Stimulated activated CD8-positive, alpha-beta memory T cell treated with anti-CD3 and anti-CD28 coated beads, Interleukin-4, amount 100 ng/mL, for 1 hour (primary cell): ENCODE results near the gene GDF2.

ENCODE experiments used
- DNase-seq, 2 donors: peaks; one replicate each; pipeline ENCODE4 v3.0.0-alpha.2; 2020; ENCODE audit warnings: low read depth in 2 of 2, low spot score in 1 of 2

The GDF2 gene

GRCh38 chr10:47366731-47367460, 44.6 kb downstream of the GDF2 start:
- no peak for DNase-seq

GRCh38 chr10:47367646-47368045, 45.4 kb downstream of the GDF2 start:
- no peak for DNase-seq

GRCh38 chr10:47368431-47369180, 46.4 kb downstream of the GDF2 start:
- DNase-seq = no peak

DNA sequence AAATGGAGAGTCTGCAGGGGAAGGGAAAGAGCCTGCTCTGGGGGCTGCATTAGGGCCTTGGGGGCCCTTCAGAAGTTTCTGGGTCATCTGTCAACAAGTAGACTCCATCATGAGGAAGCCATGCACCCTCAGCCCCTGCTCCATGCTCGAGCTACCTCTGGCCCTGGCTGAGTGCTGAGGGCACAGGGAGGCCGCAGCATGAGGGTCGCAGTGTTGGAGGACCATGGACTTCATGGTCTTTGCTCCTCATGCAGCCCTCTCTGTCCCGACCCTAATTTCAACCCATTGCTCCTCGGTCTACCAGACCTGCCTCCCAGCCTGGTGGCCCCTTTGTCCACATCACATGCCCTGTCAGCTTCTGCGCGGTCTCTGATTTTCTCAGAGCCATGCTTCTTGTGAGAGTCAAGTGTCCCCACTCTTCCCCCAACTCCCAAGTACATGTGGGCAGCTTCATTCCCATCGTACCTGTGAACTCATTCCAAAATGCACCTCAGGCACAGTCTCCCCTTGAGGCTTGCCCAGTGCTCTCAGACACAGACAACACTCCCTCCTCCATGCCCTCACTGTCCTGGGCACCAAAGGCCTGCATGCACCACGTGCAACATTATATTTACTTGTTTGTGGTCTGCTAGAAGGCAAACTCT, 47.1 kb downstream of the GDF2 start:
- no peak for DNase-seq

DNA sequence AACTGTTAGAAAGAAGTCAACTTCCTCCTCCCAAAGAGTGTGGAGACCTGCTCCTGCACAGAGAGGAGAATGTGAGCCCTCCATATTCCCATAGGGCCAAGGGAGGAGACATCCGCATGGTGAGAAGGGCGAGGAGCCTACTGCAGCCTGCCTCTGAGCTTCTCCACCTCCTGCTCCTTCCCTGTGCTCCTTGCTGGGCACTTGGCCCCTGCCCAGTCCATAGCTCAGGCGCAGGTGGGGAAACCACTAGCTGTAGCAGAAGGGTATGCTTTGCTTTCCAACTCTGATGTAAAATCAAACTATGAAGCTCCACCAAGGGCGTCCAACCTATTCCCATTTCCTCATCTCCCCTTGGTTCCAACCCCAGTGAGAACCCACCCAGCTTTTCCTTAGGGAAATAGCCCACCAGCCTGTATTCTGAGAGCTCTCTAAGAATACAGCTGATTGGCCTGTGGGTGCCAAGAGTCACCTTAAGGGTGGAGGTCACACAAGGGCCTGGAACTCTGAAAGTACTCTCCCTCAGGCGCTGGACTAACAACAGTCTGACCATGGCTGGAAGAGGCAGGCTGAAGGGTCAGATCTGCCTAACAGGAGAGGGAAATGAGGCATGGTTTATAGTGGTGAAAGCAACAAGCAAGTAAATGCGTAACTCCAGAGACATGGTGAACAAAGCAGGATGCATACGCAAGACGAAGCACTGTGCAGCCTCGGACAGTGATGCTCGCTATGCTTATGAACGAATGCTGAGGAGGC, 47.9 kb downstream of the GDF2 start:
- no peak for DNase-seq

- no peak for DNase-seq
These were observed 48.6 kb downstream of the GDF2 start for GRCh38 chr10:47370878-47371277.

GRCh38 chr10:47371629-47372485, 49.6 kb downstream of the GDF2 start:
- no peak for DNase-seq

DNA sequence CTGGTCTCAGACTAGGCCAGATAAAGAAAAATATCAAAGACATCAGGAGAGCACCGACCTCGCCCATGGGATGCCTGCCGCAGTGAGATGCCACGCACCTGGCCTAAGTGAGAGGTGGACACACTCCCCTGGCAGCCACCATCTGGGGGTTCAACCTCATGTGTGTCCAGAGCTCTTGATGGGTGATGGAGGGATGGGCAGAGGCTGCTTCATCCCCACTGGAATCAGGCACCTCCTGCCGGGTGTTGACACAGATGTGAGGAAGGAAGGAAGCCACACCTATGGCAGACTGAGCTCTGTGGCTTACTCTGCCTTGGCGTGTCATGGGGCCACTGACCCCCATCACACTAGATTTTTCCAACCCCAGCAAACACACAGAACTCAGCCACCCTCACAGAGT, 50.5 kb downstream of the GDF2 start:
- no peak for DNase-seq

GRCh38 chr10:47374611-47375536, 52.6 kb downstream of the GDF2 start:
- DNase-seq = no peak

DNA sequence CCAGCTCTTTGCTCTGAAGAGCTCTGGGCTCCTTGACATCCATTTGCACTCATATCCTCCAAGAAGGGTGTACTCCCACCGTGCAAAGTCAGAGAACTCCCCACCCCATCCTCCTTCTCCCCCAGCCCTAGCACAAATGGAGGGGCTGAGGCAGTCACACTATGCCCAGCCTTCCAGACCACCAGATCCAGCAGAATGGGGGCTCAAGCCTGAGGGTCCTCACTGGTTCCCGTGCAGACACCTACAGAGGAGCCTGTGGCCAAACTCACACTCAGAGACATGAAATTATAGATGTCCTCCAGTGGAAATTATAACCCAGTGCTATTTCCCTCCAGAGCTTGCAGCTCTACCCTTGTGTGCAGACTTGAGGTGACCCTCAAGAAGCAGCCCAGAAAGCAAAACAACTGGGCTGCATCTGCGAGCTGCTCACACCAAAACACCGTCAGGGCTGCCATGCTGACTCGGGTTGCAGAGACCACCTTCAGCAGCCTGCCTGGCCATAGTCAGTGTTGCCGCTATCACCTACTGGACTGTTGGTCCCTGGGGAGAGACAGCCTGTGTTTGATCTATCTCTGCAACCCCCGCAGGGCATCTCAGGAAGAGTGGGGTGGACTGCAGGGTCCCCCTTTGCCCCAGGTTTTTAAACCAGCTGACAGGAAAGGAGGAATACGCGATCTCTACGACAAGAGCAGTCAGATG, 54.4 kb downstream of the GDF2 start:
- DNase-seq = no peak
